ENCODE results near the gene RGS4. TPM values are rescaled to one million over a fixed set of nuclear protein-coding genes. Genes with fewer than 3 reads are reported as not detected.

RGS4 gene
- under 1 TPM; 0.33 to 0.39 TPM for polyA plus RNA-seq

DNA sequence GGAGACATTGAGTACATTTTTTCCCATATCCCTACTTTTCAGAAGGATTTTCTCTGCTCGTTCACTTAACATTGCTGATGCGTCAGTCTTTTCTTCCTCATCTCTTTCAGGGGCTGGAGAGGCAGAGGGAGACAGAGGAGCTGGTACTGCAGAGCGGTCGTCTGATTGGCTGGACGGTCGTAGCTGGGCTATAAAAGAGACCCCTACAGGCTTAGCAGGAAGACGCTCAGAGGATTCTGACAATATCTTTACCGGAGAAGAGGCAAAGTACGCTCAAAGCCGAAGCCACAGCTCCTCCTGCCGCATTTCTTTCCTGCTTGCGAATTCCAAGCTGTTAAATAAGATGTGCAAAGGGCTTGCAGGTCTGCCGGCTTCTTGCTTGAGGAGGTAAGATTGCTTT is at the start of gene RGS4:
TSS of gene RGS4 (plus strand) at position 220 of the 400 bp plus-strand sequence. CDS start at position 344, 124 bp downstream.
- H3K36me3 ChIP-seq (ENCODE audit: control insufficient read depth in 2 of 2, insufficient read depth in 2 of 2, low read length in 1 of 2), result no peaks in the 10 kb centered on the region
- no peaks in the 10 kb centered on the region for H3K4me1 ChIP-seq (ENCODE audit: control insufficient read depth in 2 of 2, insufficient read depth in 2 of 2, low read length in 1 of 2)
- WGBS, 2 donors, result 3 to 4% methylated on average over 13 of the region's 13 CpGs
- no peaks in the 10 kb centered on the region for H3K9me3 ChIP-seq (ENCODE audit: control insufficient read depth in 2 of 2, insufficient read depth in 1 of 2, low read depth in 1 of 2, low read length in 1 of 2)
- H3K27me3 ChIP-seq (ENCODE audit: control insufficient read depth in 1 of 2, insufficient read depth in 2 of 2, low read length in 2 of 2), result no peaks in the 10 kb centered on the region
- no peak within 1 kb of the TSS for H3K27ac ChIP-seq (ENCODE audit: low read depth in 2 of 2, low read length in 1 of 2)
- H3K4me3 ChIP-seq (ENCODE audit: low read depth in 1 of 2, low read length in 2 of 2), result peak within 1 kb of the TSS; percentile 13 to 28

DNA sequence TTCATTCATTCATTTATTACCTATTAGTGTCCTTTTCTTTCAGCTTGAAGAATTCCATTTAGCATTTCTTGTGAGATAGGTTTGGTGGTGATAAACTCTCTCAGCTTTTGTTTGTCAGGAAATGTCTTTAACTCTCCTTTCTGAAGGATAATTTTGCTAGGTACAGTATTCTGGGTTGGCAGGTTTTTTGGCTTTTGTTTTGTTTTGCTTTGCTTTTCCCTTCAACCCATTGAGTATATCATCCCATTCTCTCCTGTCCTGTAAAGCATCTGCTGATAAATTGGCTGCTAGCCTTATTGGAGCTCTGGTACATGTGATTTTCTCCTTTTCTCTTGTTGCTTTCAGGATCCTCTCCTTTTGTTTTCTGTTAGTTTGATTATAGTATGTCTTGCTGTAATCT is 47.0 kb upstream of the RGS4 start:
- Histone ChIP-seq H3K36me3 (ENCODE audit: control insufficient read depth in 2 of 2, insufficient read depth in 2 of 2, low read length in 1 of 2) (no peaks in the 10 kb centered on the region), H3K27ac (ENCODE audit: low read depth in 2 of 2, low read length in 1 of 2) (no peak overlapping the region), H3K4me1 (ENCODE audit: control insufficient read depth in 2 of 2, insufficient read depth in 2 of 2, low read length in 1 of 2) (no peaks in the 10 kb centered on the region), H3K27me3 (ENCODE audit: control insufficient read depth in 1 of 2, insufficient read depth in 2 of 2, low read length in 2 of 2) (no peaks in the 10 kb centered on the region), H3K4me3 (ENCODE audit: low read depth in 1 of 2, low read length in 2 of 2) (no peak overlapping the region), H3K9me3 (ENCODE audit: control insufficient read depth in 2 of 2, insufficient read depth in 1 of 2, low read depth in 1 of 2, low read length in 1 of 2) (peaks cover 5 to 8% of the 10 kb centered on the region in 2 donors)

DNA sequence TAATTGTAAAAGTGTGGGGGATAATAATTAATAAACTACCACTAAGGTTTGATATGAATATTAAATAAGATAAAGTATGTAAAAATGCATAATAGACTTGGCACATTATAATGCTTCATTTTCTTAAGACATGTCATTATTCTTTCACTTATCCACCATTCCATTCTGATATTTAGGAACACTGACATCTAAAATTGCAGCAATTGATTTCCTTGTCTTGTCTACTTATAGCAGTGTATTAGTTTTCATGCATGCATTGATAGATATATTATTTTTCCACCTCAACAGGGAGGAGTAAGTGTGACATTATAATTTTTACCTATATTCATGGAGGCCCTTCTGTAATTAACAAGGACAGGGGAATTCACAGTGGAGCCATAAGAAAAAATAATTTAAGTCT is 41.6 kb upstream of the RGS4 start:
- Histone ChIP-seq H3K27ac (ENCODE audit: low read depth in 2 of 2, low read length in 1 of 2) (no peak overlapping the region), H3K9me3 (ENCODE audit: control insufficient read depth in 2 of 2, insufficient read depth in 1 of 2, low read depth in 1 of 2, low read length in 1 of 2) (peaks cover 5 to 8% of the 10 kb centered on the region in 2 donors), H3K4me1 (ENCODE audit: control insufficient read depth in 2 of 2, insufficient read depth in 2 of 2, low read length in 1 of 2) (no peaks in the 10 kb centered on the region), H3K4me3 (ENCODE audit: low read depth in 1 of 2, low read length in 2 of 2) (no peak overlapping the region), H3K27me3 (ENCODE audit: control insufficient read depth in 1 of 2, insufficient read depth in 2 of 2, low read length in 2 of 2) (no peaks in the 10 kb centered on the region), H3K36me3 (ENCODE audit: control insufficient read depth in 2 of 2, insufficient read depth in 2 of 2, low read length in 1 of 2) (no peaks in the 10 kb centered on the region)

DNA sequence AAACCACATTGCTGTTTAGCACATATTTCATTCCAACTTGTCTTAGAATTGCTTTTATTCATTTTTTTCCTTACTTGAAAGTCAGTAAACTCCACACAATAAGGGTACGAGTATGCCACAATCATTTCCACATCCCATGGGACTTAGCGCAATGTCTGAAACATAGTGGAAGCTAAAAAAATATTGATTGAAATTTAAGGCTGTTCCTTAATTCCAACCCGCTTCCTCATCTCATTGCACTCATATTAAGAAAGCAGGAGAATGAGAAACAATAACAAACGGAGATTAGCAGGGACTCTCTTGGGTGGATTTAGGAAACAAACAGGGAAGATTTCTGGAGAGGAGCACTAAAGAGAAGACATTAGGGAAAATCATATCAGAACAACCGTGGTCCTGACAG is 39.3 kb upstream of the RGS4 start:
- H3K36me3 ChIP-seq (ENCODE audit: control insufficient read depth in 2 of 2, insufficient read depth in 2 of 2, low read length in 1 of 2), result no peaks in the 10 kb centered on the region
- H3K27ac ChIP-seq (ENCODE audit: low read depth in 2 of 2, low read length in 1 of 2), result no peak overlapping the region
- H3K9me3 ChIP-seq (ENCODE audit: control insufficient read depth in 2 of 2, insufficient read depth in 1 of 2, low read depth in 1 of 2, low read length in 1 of 2), result no peaks in the 10 kb centered on the region
- no peaks in the 10 kb centered on the region for H3K4me1 ChIP-seq (ENCODE audit: control insufficient read depth in 2 of 2, insufficient read depth in 2 of 2, low read length in 1 of 2)
- WGBS, 2 donors, result 80 to 85% methylated on average over 5 of the region's 5 CpGs
- H3K4me3 ChIP-seq (ENCODE audit: low read depth in 1 of 2, low read length in 2 of 2), result no peak overlapping the region
- H3K27me3 ChIP-seq (ENCODE audit: control insufficient read depth in 1 of 2, insufficient read depth in 2 of 2, low read length in 2 of 2), result no peaks in the 10 kb centered on the region

DNA sequence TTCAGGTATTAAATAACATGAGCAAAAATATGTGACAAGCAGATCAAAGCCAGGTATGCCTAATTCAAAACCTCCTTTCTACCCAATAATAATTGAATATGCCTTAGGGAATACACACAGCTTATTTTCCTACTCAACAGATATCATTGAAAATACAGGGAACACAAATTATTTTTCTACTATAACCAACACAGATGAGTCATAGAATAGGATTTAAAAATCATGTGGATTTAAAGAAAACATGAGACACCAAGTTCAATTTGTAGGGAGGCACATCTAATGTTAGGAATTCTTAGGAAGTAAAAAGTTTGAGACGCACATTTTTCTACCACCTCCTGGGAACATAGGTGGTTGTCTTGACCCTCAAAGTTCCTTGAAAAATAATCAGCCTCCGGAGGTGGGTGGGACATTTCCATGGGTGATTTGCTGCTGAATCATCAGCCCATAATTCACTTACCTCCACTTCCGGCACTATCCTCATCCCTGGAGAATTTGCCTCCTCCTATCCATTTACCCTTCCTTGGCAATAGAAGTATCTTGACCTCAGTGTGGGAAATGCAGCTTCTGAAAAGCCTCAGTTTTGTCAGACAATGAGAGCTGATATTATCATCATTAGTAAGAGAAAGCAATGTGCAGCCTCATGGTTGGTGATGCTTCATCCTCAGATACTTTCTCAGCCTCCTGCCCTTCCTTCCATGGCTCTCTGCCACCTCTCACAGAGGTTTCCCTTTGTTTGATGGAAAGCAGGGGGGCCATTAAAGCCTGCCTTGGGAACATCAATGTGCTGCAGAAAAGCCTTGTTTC is 33.5 kb upstream of the RGS4 start:
- H3K27ac ChIP-seq (ENCODE audit: low read depth in 2 of 2, low read length in 1 of 2), result no peak overlapping the region
- H3K27me3 ChIP-seq (ENCODE audit: control insufficient read depth in 1 of 2, insufficient read depth in 2 of 2, low read length in 2 of 2), result no peaks in the 10 kb centered on the region
- H3K36me3 ChIP-seq (ENCODE audit: control insufficient read depth in 2 of 2, insufficient read depth in 2 of 2, low read length in 1 of 2), result no peaks in the 10 kb centered on the region
- no peak overlapping the region for H3K4me3 ChIP-seq (ENCODE audit: low read depth in 1 of 2, low read length in 2 of 2)
- H3K4me1 ChIP-seq (ENCODE audit: control insufficient read depth in 2 of 2, insufficient read depth in 2 of 2, low read length in 1 of 2), result no peaks in the 10 kb centered on the region
- WGBS, 2 donors, result 43 to 63% methylated on average over 3 of the region's 3 CpGs
- no peaks in the 10 kb centered on the region for H3K9me3 ChIP-seq (ENCODE audit: control insufficient read depth in 2 of 2, insufficient read depth in 1 of 2, low read depth in 1 of 2, low read length in 1 of 2)

DNA sequence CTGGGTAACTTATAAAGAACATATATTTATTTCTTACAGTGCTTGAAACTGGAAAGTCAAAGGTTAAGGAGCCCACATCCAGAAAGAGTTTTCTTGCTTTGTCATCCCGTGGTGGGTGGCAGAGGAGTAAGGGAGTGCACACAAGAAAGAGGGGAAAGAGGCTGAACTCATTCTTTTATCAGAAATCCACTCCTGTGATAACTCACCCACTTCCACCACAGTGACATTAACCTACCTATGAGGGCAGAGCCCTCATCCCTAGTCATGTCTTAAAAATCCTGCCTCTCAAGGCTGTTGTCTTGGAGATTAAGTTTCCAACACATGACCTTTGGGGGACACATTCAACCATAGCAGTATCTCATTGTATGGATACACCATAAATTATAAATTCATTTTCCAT is 32.5 kb upstream of the RGS4 start:
- Histone ChIP-seq H3K27me3 (ENCODE audit: control insufficient read depth in 1 of 2, insufficient read depth in 2 of 2, low read length in 2 of 2) (no peaks in the 10 kb centered on the region), H3K4me3 (ENCODE audit: low read depth in 1 of 2, low read length in 2 of 2) (no peak overlapping the region), H3K9me3 (ENCODE audit: control insufficient read depth in 2 of 2, insufficient read depth in 1 of 2, low read depth in 1 of 2, low read length in 1 of 2) (no peaks in the 10 kb centered on the region), H3K36me3 (ENCODE audit: control insufficient read depth in 2 of 2, insufficient read depth in 2 of 2, low read length in 1 of 2) (no peaks in the 10 kb centered on the region), H3K27ac (ENCODE audit: low read depth in 2 of 2, low read length in 1 of 2) (no peak overlapping the region), H3K4me1 (ENCODE audit: control insufficient read depth in 2 of 2, insufficient read depth in 2 of 2, low read length in 1 of 2) (no peaks in the 10 kb centered on the region)
- 43 to 50% methylated on average over 1 of the region's 1 CpG for WGBS, 2 donors

DNA sequence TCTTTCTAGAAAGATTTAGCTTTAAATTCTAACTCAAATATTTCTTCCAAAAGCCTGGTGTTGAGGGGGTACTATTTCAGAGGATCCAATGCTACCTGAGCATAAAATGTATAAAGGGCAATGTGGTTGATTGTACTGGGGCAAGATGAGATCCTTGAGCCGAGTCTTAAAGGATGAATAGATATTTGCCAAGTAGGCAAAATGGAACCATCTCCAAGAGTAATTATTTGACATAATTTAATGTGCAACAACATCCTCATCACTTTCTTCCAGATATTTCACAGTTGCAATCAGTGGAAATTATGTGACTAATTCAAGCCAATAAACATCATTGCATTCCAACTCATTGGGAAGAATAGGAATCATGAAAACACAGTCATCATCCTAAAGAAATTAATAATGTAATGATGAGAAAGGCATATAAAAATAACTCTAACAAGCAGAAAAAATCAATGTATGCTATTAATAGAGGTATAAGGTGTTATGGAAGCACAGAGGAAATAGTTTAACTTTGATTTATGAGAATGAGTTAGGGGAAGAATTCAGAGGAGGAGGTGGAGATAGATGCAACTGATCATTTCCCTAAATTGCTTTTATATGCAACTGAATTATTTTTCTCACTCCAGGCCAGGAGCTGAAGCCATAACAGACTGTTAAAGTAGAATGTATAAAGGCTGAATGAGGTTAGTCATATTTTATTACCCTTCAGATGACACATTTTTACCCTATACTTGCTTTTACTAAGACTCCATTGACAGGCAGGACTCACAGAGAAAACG is 30.0 kb upstream of the RGS4 start:
- Histone ChIP-seq H3K4me3 (ENCODE audit: low read depth in 1 of 2, low read length in 2 of 2) (no peak overlapping the region), H3K9me3 (ENCODE audit: control insufficient read depth in 2 of 2, insufficient read depth in 1 of 2, low read depth in 1 of 2, low read length in 1 of 2) (no peaks in the 10 kb centered on the region), H3K4me1 (ENCODE audit: control insufficient read depth in 2 of 2, insufficient read depth in 2 of 2, low read length in 1 of 2) (no peaks in the 10 kb centered on the region), H3K36me3 (ENCODE audit: control insufficient read depth in 2 of 2, insufficient read depth in 2 of 2, low read length in 1 of 2) (no peaks in the 10 kb centered on the region), H3K27ac (ENCODE audit: low read depth in 2 of 2, low read length in 1 of 2) (no peak overlapping the region), H3K27me3 (ENCODE audit: control insufficient read depth in 1 of 2, insufficient read depth in 2 of 2, low read length in 2 of 2) (no peaks in the 10 kb centered on the region)
- 82 to 86% methylated on average over 2 of the region's 2 CpGs for WGBS, 2 donors

DNA sequence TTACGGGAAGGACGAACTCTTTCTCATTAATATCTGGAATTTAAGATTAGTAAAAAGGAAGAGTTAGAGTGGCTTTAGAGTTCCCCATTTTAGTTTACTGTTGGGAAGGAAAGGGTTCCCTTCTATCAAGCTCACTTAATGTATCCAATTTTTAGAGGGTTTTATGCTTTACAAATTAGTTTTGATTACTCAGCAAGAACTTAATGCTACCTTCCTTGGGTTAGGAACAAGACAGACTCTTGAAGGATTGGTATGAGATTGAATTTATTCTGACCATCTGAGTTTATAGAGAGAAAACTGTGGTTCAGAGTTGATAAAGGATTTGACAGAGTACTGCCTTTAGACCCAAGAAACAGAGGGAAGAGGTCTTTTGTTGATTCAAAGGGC is 29.5 kb upstream of the RGS4 start:
- H3K36me3 ChIP-seq (ENCODE audit: control insufficient read depth in 2 of 2, insufficient read depth in 2 of 2, low read length in 1 of 2), result no peaks in the 10 kb centered on the region
- 95 to 98% methylated on average over 2 of the region's 2 CpGs for WGBS, 2 donors
- no peak overlapping the region for H3K27ac ChIP-seq (ENCODE audit: low read depth in 2 of 2, low read length in 1 of 2)
- H3K9me3 ChIP-seq (ENCODE audit: control insufficient read depth in 2 of 2, insufficient read depth in 1 of 2, low read depth in 1 of 2, low read length in 1 of 2), result no peaks in the 10 kb centered on the region
- no peaks in the 10 kb centered on the region for H3K4me1 ChIP-seq (ENCODE audit: control insufficient read depth in 2 of 2, insufficient read depth in 2 of 2, low read length in 1 of 2)
- no peak overlapping the region for H3K4me3 ChIP-seq (ENCODE audit: low read depth in 1 of 2, low read length in 2 of 2)
- H3K27me3 ChIP-seq (ENCODE audit: control insufficient read depth in 1 of 2, insufficient read depth in 2 of 2, low read length in 2 of 2), result no peaks in the 10 kb centered on the region

DNA sequence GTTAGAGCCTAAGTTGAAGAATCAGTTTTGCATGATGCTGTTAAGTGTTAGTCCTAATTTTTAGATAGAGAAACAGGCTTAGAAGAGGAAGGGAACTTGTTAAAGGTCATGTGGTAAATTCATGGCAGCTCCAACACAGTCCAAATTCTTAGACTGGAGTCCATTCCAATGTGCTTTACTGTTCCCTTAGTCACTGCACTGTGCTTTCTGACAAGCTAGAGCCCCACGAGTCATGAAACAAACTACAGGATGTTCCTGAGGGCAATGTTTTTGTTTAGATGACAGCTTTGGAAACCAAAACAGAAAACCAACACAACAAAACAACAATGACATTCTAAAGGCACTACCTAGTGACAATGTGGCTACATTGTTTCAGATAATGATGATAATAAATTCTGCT is 23.1 kb upstream of the RGS4 start:
- Histone ChIP-seq H3K27me3 (ENCODE audit: control insufficient read depth in 1 of 2, insufficient read depth in 2 of 2, low read length in 2 of 2) (no peaks in the 10 kb centered on the region), H3K4me3 (ENCODE audit: low read depth in 1 of 2, low read length in 2 of 2) (no peak overlapping the region), H3K36me3 (ENCODE audit: control insufficient read depth in 2 of 2, insufficient read depth in 2 of 2, low read length in 1 of 2) (no peaks in the 10 kb centered on the region), H3K4me1 (ENCODE audit: control insufficient read depth in 2 of 2, insufficient read depth in 2 of 2, low read length in 1 of 2) (no peaks in the 10 kb centered on the region), H3K27ac (ENCODE audit: low read depth in 2 of 2, low read length in 1 of 2) (no peak overlapping the region), H3K9me3 (ENCODE audit: control insufficient read depth in 2 of 2, insufficient read depth in 1 of 2, low read depth in 1 of 2, low read length in 1 of 2) (no peaks in the 10 kb centered on the region)
- WGBS, 2 donors, result 9% methylated on average over 1 of the region's 1 CpG

Measured in esophagus (tissue), 2 donors.